HCEC 1CT (cell line): ENCODE results near the gene KCNK7.

ENCODE experiments used
- DNase-seq: peaks from one replicate; pipeline ENCODE4 v3.0.0-alpha.2; 2017

The KCNK7 gene

GRCh38 chr11:65610404-65610803 is 14.8 kb upstream of the KCNK7 start:
- no peak for DNase-seq

- DNase-seq = no peak
These were observed 14.1 kb upstream of the KCNK7 start for GRCh38 chr11:65609665-65610064.

- no peak for DNase-seq
These were observed 13.6 kb upstream of the KCNK7 start for GRCh38 chr11:65609229-65609628.

- DNase-seq = no peak
These were observed 12.2 kb upstream of the KCNK7 start for GRCh38 chr11:65607614-65608426.

- peak; percentile 67 for DNase-seq
These were observed 11.4 kb upstream of the KCNK7 start for GRCh38 chr11:65606876-65607613.

GRCh38 chr11:65604258-65604657 is 8.7 kb upstream of the KCNK7 start:
- no peak for DNase-seq

- DNase-seq = no peak
These were observed 4.3 kb upstream of the KCNK7 start for GRCh38 chr11:65599955-65600246.

GRCh38 chr11:65599216-65599954 is 3.8 kb upstream of the KCNK7 start:
- DNase-seq = no peak

GRCh38 chr11:65598258-65598699 is 2.7 kb upstream of the KCNK7 start:
- no peak for DNase-seq

GRCh38 chr11:65596520-65596919 is 920 bp upstream of the KCNK7 start:
- DNase-seq = no peak

GRCh38 chr11:65595131-65595530 is 469 bp downstream of the KCNK7 start:
- DNase-seq = no peak

- DNase-seq = no peak
These were observed 1.8 kb downstream of the KCNK7 start for GRCh38 chr11:65593518-65594414.

- DNase-seq = no peak
These were observed 2.6 kb downstream of the KCNK7 start for GRCh38 chr11:65592858-65593517.

GRCh38 chr11:65591939-65592857 is 3.4 kb downstream of the KCNK7 start:
- no peak for DNase-seq

GRCh38 chr11:65590240-65590738 is 5.3 kb downstream of the KCNK7 start:
- DNase-seq = no peak

GRCh38 chr11:65589444-65590239 is 6.0 kb downstream of the KCNK7 start:
- no peak for DNase-seq

GRCh38 chr11:65588199-65589054 is 7.2 kb downstream of the KCNK7 start:
- peak; percentile 43 for DNase-seq

- DNase-seq = no peak
These were observed 8.9 kb downstream of the KCNK7 start for GRCh38 chr11:65586676-65587075.

- no peak for DNase-seq
These were observed 9.4 kb downstream of the KCNK7 start for GRCh38 chr11:65586247-65586630.
